Uterus (tissue), 4 donors: ENCODE measurements around the gene ALS2CL. TPM values are rescaled to one million over a fixed set of nuclear protein-coding genes. Genes with fewer than 3 reads are reported as not detected.

Experiments
- DNase-seq, 2 donors: peaks; one replicate each; pipeline ENCODE4 v3.0.0-alpha.2; 2019 to 2020
- H3K27ac ChIP-seq, 2 donors: fragments of 200-600 bp; sonication (generic); 1 replicate in 1 of 2; 2 replicates in 1 of 2; pipeline ENCODE4 v1.5.1; 2016 to 2018
- H3K27me3 ChIP-seq, 2 donors: fragments of 200-600 bp; sonication (generic); one replicate each; pipeline ENCODE4 v1.5.1; 2018 to 2019; ENCODE audit warnings: control low read depth in 1 of 2
- H3K36me3 ChIP-seq, 2 donors: fragments of 200-600 bp; sonication (generic); one replicate each; pipeline ENCODE4 v1.5.1; 2019; ENCODE audit warnings: control low read depth in 1 of 2
- H3K4me1 ChIP-seq, 2 donors: fragments of 200-600 bp; sonication (generic); one replicate each; pipeline ENCODE4 v1.5.1; 2018 to 2019; ENCODE audit warnings: control low read depth in 1 of 2
- H3K4me3 ChIP-seq, 2 donors: fragments of 200-600 bp; sonication (generic); 1 replicate in 1 of 2; 2 replicates in 1 of 2; pipeline ENCODE4 v1.5.1; 2018 to 2019; ENCODE audit warnings: mild to moderate bottlenecking in 1 of 2
- H3K9me3 ChIP-seq, 2 donors: fragments of 200-600 bp; sonication (generic); one replicate each; pipeline ENCODE4 v1.5.1; 2019; ENCODE audit warnings: control low read depth in 1 of 2
- CTCF ChIP-seq, 4 experiments: fragments of 200-600 bp in 2 of 4; fragments of 450-650 bp in 2 of 4; sonication (generic) in 2 of 4; IDR thresholded peaks; one replicate each; pipeline ENCODE4 v1.5.1; 2016 to 2019; ENCODE audit warnings: antibody characterized with exemption in 4 of 4, mild to moderate bottlenecking in 2 of 4, moderate library complexity in 1 of 4
- POLR2A ChIP-seq, 2 donors: fragments of 450-650 bp; IDR thresholded peaks; one replicate each; pipeline ENCODE4 v1.6.1; 2016; ENCODE audit warnings: antibody characterized with exemption in 2 of 2, mild to moderate bottlenecking in 1 of 2, moderate library complexity in 1 of 2
- intact Hi-C: fragments of 100-400 bp; cut with DNase I; formaldehyde crosslinking; loops from one replicate; pipeline ENCODE4 v1.15.1; 2023; ENCODE audit warnings: low total_unique reads
- total RNA-seq, 4 donors: library from RNA; depleted of rRNA in 3 of 4; stranded (reverse); fragments of >200 nt in 3 of 4; gene quantifications; one replicate each; pipeline versions ENCODE4 v1.1.0 to v1.2.4, GENCODE V29; 2014 to 2023
- donor health status: DM: yes; HTN: yes; CAD: no.

The ALS2CL gene
- total RNA-seq, 4 donors from 2014 or later: 15.7 to 75.3 (median 31.5) TPM

- TF ChIP-seq POLR2A (IDR thresholded peaks at IDR 0.05) (no peak), CTCF (IDR thresholded peaks at IDR 0.05) (peak in 1 of 4 experiments; percentile 8)
- Histone ChIP-seq H3K36me3 (no peaks in the 10 kb centered on the region), H3K9me3 (no peaks in the 10 kb centered on the region), H3K27me3 (no peaks in the 10 kb centered on the region), H3K27ac (no peak overlapping the region), H3K4me3 (no peak overlapping the region), H3K4me1 (no peaks in the 10 kb centered on the region)
- peak in 1 of 2 donors; percentile 12 for DNase-seq
- intact Hi-C loops: no loop called here
These were observed 29.8 kb downstream of the ALS2CL start for GRCh38 chr3:46663591-46664135.

- Histone ChIP-seq H3K4me1 (no peaks in the 10 kb centered on the region), H3K4me3 (no peak overlapping the region), H3K27ac (no peak overlapping the region), H3K36me3 (no peaks in the 10 kb centered on the region), H3K27me3 (no peaks in the 10 kb centered on the region), H3K9me3 (no peaks in the 10 kb centered on the region)
- DNase-seq: peak; percentile 24 to 46
- intact Hi-C loops: no loop called here
- TF ChIP-seq CTCF (IDR thresholded peaks at IDR 0.05) (no peak), POLR2A (IDR thresholded peaks at IDR 0.05) (no peak)
These were observed 30.5 kb downstream of the ALS2CL start for GRCh38 chr3:46662771-46663551.

GRCh38 chr3:46661776-46662766 lies 31.4 kb downstream of the ALS2CL start:
- Histone ChIP-seq H3K9me3 (no peaks in the 10 kb centered on the region), H3K27me3 (no peaks in the 10 kb centered on the region), H3K36me3 (no peaks in the 10 kb centered on the region), H3K4me3 (no peak overlapping the region), H3K27ac (no peak overlapping the region), H3K4me1 (no peaks in the 10 kb centered on the region)
- intact Hi-C loops: no loop called here
- no peak for TF ChIP-seq POLR2A (IDR thresholded peaks at IDR 0.05)
- TF ChIP-seq CTCF (IDR thresholded peaks at IDR 0.05): no peak
- peak in 1 of 2 donors; percentile 7 for DNase-seq

GRCh38 chr3:46660543-46661523 lies 32.6 kb downstream of the ALS2CL start:
- Histone ChIP-seq H3K27me3 (no peaks in the 10 kb centered on the region), H3K4me1 (no peaks in the 10 kb centered on the region), H3K27ac (no peak overlapping the region), H3K4me3 (no peak overlapping the region), H3K9me3 (no peaks in the 10 kb centered on the region), H3K36me3 (no peaks in the 10 kb centered on the region)
- DNase-seq: no peak
- no peak for TF ChIP-seq CTCF (IDR thresholded peaks at IDR 0.05)
- no peak for TF ChIP-seq POLR2A (IDR thresholded peaks at IDR 0.05)
- intact Hi-C loops: no loop called here
